Activated naive CD4-positive, alpha-beta T cell (primary cell): Measurements from ENCODE around the gene SNRNP70.
A peak's percentile ranks its signal among the peaks of the same experiment; 100 is the strongest.

Experiments used
- DNase-seq, 4 experiments: peaks; one replicate each; lab custom pipeline; 2025; lab: John Stamatoyannopoulos, UW

Gene SNRNP70

DNA sequence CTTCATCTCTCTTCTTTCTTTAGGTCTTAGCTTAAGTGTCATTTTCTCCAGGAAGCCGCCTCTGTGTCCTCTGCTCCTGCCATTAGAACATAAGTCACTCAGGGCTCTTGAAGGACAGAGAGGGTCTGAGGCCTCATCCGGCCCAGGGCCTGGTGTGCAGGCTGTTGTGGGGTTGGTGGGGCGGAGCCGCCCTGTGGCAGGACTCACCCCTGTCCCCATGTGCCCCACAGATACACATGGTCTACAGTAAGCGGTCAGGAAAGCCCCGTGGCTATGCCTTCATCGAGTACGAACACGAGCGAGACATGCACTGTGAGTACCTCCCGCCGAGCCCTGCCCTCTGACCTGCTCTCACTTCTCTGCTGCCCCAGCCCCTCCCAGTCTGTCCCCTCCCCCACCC lies 15.9 kb downstream of the SNRNP70 start:
- no peak for DNase-seq

GRCh38 chr19:49102303-49102702 lies 17.1 kb downstream of the SNRNP70 start:
- no peak for DNase-seq

GRCh38 chr19:49103331-49104085 lies 18.3 kb downstream of the SNRNP70 start:
- DNase-seq = no peak

- no peak for DNase-seq
Measured at GRCh38 chr19:49104229-49104864, 19.1 kb downstream of the SNRNP70 start.

DNA sequence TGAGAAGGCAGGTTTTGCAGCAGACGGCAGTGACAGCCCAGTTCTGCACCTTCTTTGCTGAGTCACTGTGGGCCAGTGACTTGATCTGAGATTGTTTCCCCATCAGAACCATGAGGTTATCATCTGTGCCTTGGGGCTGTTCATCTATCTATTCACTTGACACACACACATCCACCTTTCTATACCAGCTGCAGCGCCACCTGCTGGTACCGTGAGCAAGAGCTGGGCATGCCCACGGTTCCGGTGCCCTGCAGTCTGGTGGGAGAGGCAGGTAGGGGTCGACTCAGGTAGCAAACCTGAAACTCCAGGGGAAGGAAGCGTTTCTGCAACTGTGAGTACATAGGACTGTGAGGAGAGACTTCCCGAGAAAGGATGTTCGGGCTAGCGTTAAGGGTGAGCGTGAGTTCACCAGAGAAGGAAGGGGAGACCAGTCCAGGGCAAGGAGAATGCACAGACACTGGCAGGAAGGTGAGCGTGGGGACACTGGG lies 21.4 kb downstream of the SNRNP70 start:
- DNase-seq = peak; percentile 16 to 64 (median 36)

GRCh38 chr19:49107625-49108459 lies 22.6 kb downstream of the SNRNP70 start:
- no peak for DNase-seq

DNA sequence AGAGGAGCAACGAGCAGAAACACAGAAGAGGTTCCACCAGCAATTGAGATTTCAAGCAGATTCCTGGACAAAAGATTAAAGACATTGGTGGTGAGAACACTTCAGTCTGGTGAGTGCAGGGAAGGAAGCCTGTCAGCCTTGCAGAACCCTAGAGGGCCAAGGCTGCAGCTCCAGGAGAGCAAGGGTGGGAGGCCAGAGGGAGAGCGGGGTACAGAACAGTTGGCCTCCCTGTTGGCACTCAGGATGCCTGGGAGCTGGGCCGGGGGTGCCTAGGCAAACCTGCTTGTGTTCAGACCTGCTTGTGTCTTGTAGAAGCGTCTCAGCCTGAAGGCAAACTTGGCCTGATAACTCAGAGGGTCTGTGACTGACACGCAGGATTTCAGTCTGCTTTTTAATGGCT lies 23.8 kb downstream of the SNRNP70 start:
- DNase-seq = no peak

DNA sequence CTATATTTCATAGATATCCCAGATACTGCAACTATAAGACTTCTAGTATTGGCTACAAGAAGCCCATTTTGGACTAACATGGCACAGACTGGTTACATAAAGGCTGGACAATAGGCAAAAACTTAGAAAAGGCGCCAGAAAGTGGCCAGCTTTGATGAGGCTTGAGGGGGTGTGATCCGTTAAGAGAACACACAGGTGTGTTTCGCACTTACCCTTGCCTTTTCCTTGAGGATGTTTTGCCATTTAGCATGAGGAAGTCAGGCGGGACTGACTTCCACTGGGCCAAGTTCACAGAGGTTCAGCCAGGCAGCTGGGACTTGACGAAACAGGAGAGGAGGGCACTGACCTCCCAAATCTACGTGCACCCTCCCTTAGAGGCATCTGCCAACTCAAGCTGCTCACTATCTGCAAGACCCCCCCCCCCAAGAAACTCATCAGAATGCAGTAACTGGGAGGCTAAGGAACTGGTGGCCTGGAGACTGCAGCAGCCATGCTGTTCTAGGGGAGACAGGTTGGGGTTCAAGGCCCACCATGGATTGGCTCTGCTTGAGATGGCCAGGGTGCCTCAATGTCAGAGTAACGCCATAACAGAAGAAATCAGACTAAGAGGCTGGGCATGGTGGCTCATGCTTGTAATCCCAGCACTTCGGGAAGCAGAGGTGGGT lies 24.4 kb downstream of the SNRNP70 start:
- DNase-seq = no peak

- DNase-seq = no peak
Measured at GRCh38 chr19:49110567-49110966, 25.3 kb downstream of the SNRNP70 start.

GRCh38 chr19:49111218-49111998 lies 26.2 kb downstream of the SNRNP70 start:
- DNase-seq = no peak

- peak in 3 of 4 experiments; percentile 50 to 74 (median 57) for DNase-seq
Measured at GRCh38 chr19:49113762-49114629, 28.7 kb downstream of the SNRNP70 start, which contains the start of gene LIN7B. Gene LIN7B (plus strand): TSS chr19:49114370. CDS start chr19:49114405, 35 bp downstream.

GRCh38 chr19:49114630-49115363 lies 29.5 kb downstream of the SNRNP70 start:
- DNase-seq = peak in 2 of 4 experiments; percentile 11 to 49

- no peak for DNase-seq
Measured at GRCh38 chr19:49116544-49116943, 31.3 kb downstream of the SNRNP70 start.

DNA sequence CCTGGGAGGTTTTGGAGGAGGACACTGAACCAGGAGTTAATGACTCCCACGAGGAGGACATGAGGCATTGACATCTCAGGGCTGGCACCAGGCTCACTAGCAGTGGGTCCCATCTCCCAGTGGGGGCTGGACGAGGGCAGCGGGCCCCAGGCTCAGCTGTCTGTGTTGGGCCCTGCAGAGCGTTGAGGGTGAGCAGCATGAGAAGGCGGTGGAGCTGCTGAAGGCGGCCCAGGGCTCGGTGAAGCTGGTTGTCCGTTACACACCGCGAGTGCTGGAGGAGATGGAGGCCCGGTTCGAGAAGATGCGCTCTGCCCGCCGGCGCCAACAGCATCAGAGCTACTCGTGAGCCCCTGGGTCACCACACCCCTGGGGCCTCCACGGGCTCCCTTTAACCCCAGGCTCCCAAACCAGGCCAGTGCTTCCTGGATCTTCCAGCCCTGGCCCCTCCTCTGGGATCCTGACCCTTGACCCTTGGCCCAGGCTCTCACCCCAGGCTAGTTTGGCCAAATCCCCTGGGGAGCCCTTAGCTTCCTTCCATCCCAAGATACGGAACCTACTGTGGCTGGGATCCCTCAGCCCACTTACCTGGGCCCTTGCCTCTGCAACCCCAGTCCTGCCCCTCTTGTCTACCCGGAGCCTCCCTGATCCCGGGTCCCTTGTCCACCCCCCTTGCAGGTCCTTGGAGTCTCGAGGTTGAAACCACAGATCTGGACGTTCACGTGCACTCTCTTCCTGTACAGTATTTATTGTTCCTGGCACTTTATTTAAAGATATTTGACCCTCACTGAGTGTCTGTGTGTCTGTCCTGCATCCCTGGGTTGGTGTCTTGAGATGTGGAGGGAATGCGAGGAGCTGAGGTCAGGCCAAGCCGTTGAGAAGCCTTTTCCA lies 32.7 kb downstream of the SNRNP70 start:
- no peak for DNase-seq

- DNase-seq = peak; percentile 88 to 95 (median 90)
Measured at GRCh38 chr19:49118565-49119410, 33.5 kb downstream of the SNRNP70 start, which contains the start of gene C19orf73. Gene C19orf73 (minus strand): TSS chr19:49119143. CDS start chr19:49119022, 121 bp downstream.

DNA sequence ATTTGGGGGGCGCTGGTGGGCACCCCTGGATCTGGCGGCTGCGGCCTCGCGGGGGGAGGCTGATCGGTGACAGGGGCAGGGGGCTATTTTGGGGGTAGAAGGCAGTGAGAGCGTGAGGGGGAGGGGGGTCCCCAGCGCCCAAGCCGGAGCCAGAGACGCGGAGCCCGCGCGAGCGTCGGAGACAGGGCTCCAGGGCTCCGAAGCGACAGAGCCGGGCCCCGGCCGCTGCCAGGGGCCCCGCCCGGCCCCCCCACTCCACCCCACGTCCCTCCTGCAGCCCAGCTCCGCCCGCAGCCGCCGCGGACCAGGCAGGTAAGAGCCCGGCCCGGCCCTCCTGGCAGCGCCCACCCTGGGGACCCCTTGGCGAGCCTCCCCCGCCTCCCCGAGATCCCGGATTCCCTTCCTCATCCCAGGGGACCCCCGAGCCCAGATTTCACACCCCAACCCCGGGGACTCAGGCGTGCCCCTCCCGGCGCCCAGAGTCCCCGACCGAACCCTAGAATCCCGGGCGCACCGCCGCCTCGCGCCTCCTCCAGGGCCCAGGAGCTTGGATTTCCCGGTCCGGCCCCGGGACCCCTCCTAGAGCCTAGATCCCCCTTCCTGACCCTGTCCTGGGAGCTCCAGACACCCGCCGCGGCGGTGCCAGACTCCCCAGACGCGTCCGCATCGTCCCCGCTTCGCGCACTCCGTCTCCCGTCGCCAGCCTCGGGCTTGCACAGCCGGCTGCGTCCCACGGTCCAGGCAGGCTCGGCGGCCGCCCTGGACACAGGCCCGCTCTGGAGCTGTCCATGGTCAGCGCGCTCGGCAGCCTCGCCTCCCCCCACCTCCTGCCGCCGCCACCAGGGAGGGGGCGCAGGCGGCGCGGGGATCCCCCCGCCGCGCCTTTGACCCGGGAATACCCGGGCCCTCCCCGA lies 34.4 kb downstream of the SNRNP70 start, which contains the start of gene PPFIA3:
Gene PPFIA3, plus strand, starts transcription at position 134 of the 914 bp plus-strand sequence. CDS start 8,330 bp downstream, outside the sequence.
- no peak for DNase-seq
